Astrocyte (in vitro differentiated cells and primary cell): ENCODE data around the gene C19orf12. TPM values are rescaled to one million over a fixed set of nuclear protein-coding genes. Genes with fewer than 3 reads are reported as not detected.

ENCODE experiments used
- DNase-seq: peaks from one replicate; pipeline ENCODE4 v3.0.0-alpha.2; 2010; ENCODE audit warnings: low read depth
- FAIRE-seq: peaks from 2 replicates; lab custom pipeline; 2011; peaks lifted over from hg19 to GRCh38; lab: Jason Lieb, UNC
- H2AFZ ChIP-seq: 2 replicates; pipeline ENCODE4 v1.6.0; 2012; ENCODE audit warnings: low read depth, low read length, inconsistent platforms
- H3K27ac ChIP-seq: 2 replicates; pipeline ENCODE4 v1.5.1; 2011; ENCODE audit warnings: low read depth, low read length, inconsistent platforms
- H3K27me3 ChIP-seq: 2 replicates; pipeline ENCODE4 v1.6.0; 2011; ENCODE audit warnings: low read length, inconsistent platforms; ENCODE audit not compliant: insufficient read depth
- H3K36me3 ChIP-seq: 2 replicates; pipeline ENCODE4 v1.5.1; 2011; ENCODE audit warnings: low read length, inconsistent platforms; ENCODE audit not compliant: insufficient read depth
- H3K4me1 ChIP-seq: 2 replicates; pipeline ENCODE4 v1.5.1; 2011; ENCODE audit warnings: low read length, inconsistent platforms; ENCODE audit not compliant: insufficient read depth
- H3K4me2 ChIP-seq: 2 replicates; pipeline ENCODE4 v1.6.0; 2012; ENCODE audit warnings: low read length, inconsistent platforms
- H3K4me3 ChIP-seq: 2 replicates; pipeline ENCODE4 v1.5.1; 2011; ENCODE audit warnings: low read depth, mild to moderate bottlenecking, low read length, inconsistent platforms; ENCODE audit not compliant: insufficient read depth
- H3K79me2 ChIP-seq: 2 replicates; pipeline ENCODE4 v1.6.0; 2012; ENCODE audit warnings: mild to moderate bottlenecking, low read length, inconsistent platforms; ENCODE audit not compliant: insufficient read depth
- H3K9ac ChIP-seq: 2 replicates; pipeline ENCODE4 v1.6.0; 2012; ENCODE audit warnings: mild to moderate bottlenecking, low read length, inconsistent platforms
- H3K9me3 ChIP-seq: 2 replicates; pipeline ENCODE4 v1.5.1; 2012; ENCODE audit warnings: low read depth, mild to moderate bottlenecking, low read length, inconsistent platforms; ENCODE audit not compliant: insufficient read depth
- H4K20me1 ChIP-seq: 2 replicates; pipeline ENCODE4 v1.6.0; 2012; ENCODE audit warnings: low read length, inconsistent platforms; ENCODE audit not compliant: insufficient read depth
- H3K27ac Mint-ChIP-seq: one replicate; pipeline ENCODE4 v1.8.0; 2021; ENCODE audit warnings: mild to moderate bottlenecking, mixed read lengths; ENCODE audit not compliant: unreplicated experiment
- H3K27me3 Mint-ChIP-seq: one replicate; pipeline ENCODE4 v1.8.0; 2021; ENCODE audit warnings: low read depth, mixed read lengths; ENCODE audit not compliant: unreplicated experiment
- H3K36me3 Mint-ChIP-seq: one replicate; pipeline ENCODE4 v1.8.0; 2021; ENCODE audit warnings: low read depth, mixed read lengths; ENCODE audit not compliant: unreplicated experiment
- H3K4me1 Mint-ChIP-seq: one replicate; pipeline ENCODE4 v1.8.0; 2021; ENCODE audit warnings: low read depth, mixed read lengths; ENCODE audit not compliant: unreplicated experiment
- H3K4me3 Mint-ChIP-seq: one replicate; pipeline ENCODE4 v1.8.0; 2021; ENCODE audit warnings: mild to moderate bottlenecking, moderate library complexity, mixed read lengths; ENCODE audit not compliant: unreplicated experiment
- H3K9me3 Mint-ChIP-seq: one replicate; pipeline ENCODE4 v1.8.0; 2021; ENCODE audit warnings: mild to moderate bottlenecking, mixed read lengths; ENCODE audit not compliant: unreplicated experiment
- EZH2 ChIP-seq: IDR thresholded peaks from 2 replicates; pipeline ENCODE4 v1.6.1; 2012; ENCODE audit warnings: mild to moderate bottlenecking, low read length, inconsistent platforms; ENCODE audit not compliant: insufficient read depth
- total RNA-seq: library from RNA; stranded (reverse); gene quantifications from 2 replicates; pipeline ENCODE4 v1.2.1, GENCODE V29; 2021
- TF ChIP-seq, protein P1 (sequence below): IDR thresholded peaks from 2 replicates; pipeline ENCODE4 v1.5.1; 2011; ENCODE audit warnings: low read depth, mild to moderate bottlenecking, inconsistent platforms, low read length, moderate library complexity; ENCODE audit not compliant: insufficient read depth

The C19orf12 gene
- total RNA-seq, 1 donor from 2014 or later = 38.7 TPM

DNA sequence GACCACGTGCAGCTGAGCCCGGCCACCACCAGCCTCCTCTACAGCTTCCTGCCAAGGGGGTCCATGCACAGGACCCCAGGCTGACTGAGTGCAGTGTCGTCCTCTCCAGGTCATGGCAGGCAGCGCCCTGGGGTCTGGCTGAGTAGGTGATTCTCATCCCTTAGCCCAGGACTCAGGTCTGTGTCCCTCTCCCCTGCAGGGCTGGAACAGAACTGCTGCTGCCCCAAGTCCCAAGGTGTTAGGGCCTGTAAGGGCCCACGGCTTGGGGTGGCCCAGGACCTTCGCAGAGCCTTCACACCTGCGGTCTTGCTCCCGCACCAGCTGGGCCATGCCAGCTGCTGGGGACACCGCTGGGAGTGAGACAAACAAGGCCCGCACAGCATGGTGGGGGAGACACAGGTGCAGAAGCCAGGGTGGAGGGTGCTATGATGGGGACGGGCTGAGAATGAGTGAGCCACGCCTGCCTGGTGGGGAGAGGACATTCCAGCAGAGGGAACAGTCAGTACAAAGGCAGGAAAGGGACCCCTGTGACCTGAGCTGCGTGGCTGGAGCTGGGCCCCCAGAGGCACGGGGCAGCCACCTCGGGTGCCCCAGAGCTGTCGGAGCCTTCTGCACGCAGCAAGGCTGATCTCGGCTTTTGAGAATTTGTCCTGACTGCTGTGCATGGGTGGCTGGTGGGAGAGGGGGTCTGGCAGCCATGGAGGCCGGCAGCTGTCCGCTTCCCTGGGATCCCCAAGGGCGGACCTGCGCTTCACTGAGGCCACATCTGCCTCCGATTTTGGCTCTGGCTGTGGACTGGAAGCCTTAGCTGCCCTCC lies 37.9 kb downstream of the C19orf12 start:
- Histone ChIP-seq H3K9ac (no peak overlapping the region), H4K20me1 (peaks cover 17% of the 10 kb centered on the region), H3K4me3 (no peak overlapping the region), H3K9me3 (no peaks in the 10 kb centered on the region), H2AFZ (no peak overlapping the region), H3K27me3 (no peaks in the 10 kb centered on the region), H3K36me3 (no peaks in the 10 kb centered on the region), H3K4me2 (no peak overlapping the region), H3K79me2 (no peaks in the 10 kb centered on the region), H3K27ac (no peak overlapping the region), H3K4me1 (no peaks in the 10 kb centered on the region)
- Mint-ChIP-seq H3K4me3 (no peak overlapping the region), H3K4me1 (peaks cover 5% of the 10 kb centered on the region), H3K9me3 (no peaks in the 10 kb centered on the region), H3K27ac (no peak overlapping the region), H3K36me3 (peaks cover 6% of the 10 kb centered on the region), H3K27me3 (peaks cover 2% of the 10 kb centered on the region)
- FAIRE-seq (no peak), DNase-seq (no peak)
- no peak for TF ChIP-seq EZH2
- TF ChIP-seq, protein P1, sequence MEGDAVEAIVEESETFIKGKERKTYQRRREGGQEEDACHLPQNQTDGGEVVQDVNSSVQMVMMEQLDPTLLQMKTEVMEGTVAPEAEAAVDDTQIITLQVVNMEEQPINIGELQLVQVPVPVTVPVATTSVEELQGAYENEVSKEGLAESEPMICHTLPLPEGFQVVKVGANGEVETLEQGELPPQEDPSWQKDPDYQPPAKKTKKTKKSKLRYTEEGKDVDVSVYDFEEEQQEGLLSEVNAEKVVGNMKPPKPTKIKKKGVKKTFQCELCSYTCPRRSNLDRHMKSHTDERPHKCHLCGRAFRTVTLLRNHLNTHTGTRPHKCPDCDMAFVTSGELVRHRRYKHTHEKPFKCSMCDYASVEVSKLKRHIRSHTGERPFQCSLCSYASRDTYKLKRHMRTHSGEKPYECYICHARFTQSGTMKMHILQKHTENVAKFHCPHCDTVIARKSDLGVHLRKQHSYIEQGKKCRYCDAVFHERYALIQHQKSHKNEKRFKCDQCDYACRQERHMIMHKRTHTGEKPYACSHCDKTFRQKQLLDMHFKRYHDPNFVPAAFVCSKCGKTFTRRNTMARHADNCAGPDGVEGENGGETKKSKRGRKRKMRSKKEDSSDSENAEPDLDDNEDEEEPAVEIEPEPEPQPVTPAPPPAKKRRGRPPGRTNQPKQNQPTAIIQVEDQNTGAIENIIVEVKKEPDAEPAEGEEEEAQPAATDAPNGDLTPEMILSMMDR = no peak

DNA sequence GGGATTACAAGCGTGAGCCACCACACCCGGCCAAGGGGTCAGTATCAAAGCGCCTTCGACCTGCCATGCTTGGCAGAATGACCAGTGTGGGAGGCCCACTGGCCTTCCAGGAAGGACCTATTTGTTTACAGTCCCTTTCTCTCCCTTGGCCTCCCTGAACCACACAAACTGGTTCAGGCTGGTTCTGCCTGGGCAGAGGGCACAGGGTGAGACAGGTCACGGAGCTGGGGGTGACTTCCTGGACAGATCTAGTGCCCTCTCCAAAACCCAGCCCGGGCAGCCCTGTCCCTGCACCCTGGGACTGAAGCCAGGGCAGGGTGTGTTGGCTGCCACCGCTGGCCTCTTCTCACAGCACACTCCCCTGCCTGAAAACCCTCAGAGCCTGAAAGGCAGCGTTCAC lies 38.5 kb downstream of the C19orf12 start:
- Histone ChIP-seq H3K4me3 (no peak overlapping the region), H3K4me1 (peaks cover 2% of the 10 kb centered on the region), H3K27ac (no peak overlapping the region), H3K4me2 (no peak overlapping the region), H3K9ac (no peak overlapping the region), H3K36me3 (no peaks in the 10 kb centered on the region), H3K79me2 (peaks cover 4% of the 10 kb centered on the region), H3K27me3 (no peaks in the 10 kb centered on the region), H4K20me1 (peaks cover 23% of the 10 kb centered on the region), H2AFZ (no peak overlapping the region), H3K9me3 (no peaks in the 10 kb centered on the region)
- no peak overlapping the region for H3K4me3 Mint-ChIP-seq
- H3K9me3 Mint-ChIP-seq = no peaks in the 10 kb centered on the region
- H3K27ac Mint-ChIP-seq = no peak overlapping the region
- H3K36me3 Mint-ChIP-seq = peaks cover 6% of the 10 kb centered on the region
- TF ChIP-seq EZH2 = no peak
- TF ChIP-seq, protein P1 = no peak
- peaks cover 2% of the 10 kb centered on the region for H3K27me3 Mint-ChIP-seq
- no peak for DNase-seq
- H3K4me1 Mint-ChIP-seq = peaks cover 10% of the 10 kb centered on the region
- FAIRE-seq = no peak

DNA sequence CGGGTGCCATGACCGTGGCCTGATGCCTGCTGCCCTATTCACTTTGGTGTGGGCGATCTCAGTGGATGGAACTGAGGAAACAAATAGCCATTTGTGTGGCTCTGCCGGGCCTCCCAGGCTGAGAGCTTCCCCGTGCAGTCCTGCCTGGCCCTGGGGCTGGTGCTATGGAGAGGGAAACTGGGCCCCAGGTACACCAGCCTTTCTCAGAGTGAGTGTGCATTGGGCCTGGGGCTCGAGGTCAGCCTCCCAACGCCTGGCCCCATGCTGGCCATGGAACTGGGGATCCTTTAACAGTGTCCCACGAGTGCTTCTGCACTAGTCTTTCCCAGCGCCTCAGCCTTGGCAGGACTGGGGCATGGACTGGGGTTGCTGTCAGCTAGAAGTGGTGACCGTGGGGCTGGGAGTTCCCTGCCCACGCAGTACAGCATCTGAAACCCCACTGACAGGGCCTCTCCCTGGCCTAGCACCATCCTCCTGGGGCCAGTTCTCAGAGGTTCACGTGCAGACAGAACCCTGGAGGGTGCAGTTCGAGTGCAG lies 39.3 kb downstream of the C19orf12 start:
- H3K27ac ChIP-seq = no peak overlapping the region
- H3K36me3 ChIP-seq = no peaks in the 10 kb centered on the region
- peaks cover 28% of the 10 kb centered on the region for H4K20me1 ChIP-seq
- no peaks in the 10 kb centered on the region for H3K9me3 Mint-ChIP-seq
- no peaks in the 10 kb centered on the region for H3K27me3 ChIP-seq
- FAIRE-seq = no peak
- no peak overlapping the region for H2AFZ ChIP-seq
- H3K4me3 Mint-ChIP-seq = no peak overlapping the region
- H3K9me3 ChIP-seq = no peaks in the 10 kb centered on the region
- no peak overlapping the region for H3K4me2 ChIP-seq
- TF ChIP-seq, protein P1 = no peak
- TF ChIP-seq EZH2 = no peak
- no peak overlapping the region for H3K9ac ChIP-seq
- H3K79me2 ChIP-seq = peaks cover 9% of the 10 kb centered on the region
- H3K27ac Mint-ChIP-seq = no peak overlapping the region
- no peak overlapping the region for H3K4me3 ChIP-seq
- no peaks in the 10 kb centered on the region for H3K27me3 Mint-ChIP-seq
- no peak for DNase-seq
- H3K36me3 Mint-ChIP-seq = peaks cover 6% of the 10 kb centered on the region
- H3K4me1 ChIP-seq = peaks cover 6% of the 10 kb centered on the region
- H3K4me1 Mint-ChIP-seq = peaks cover 14% of the 10 kb centered on the region
